ENCODE data around the gene CYP1A1.
"Not testable (repeated sequence)": the region's sequence is repeated elsewhere in the genome, so short reads cannot be mapped to it uniquely, and the experiment has no call there.

The CYP1A1 gene

DNA sequence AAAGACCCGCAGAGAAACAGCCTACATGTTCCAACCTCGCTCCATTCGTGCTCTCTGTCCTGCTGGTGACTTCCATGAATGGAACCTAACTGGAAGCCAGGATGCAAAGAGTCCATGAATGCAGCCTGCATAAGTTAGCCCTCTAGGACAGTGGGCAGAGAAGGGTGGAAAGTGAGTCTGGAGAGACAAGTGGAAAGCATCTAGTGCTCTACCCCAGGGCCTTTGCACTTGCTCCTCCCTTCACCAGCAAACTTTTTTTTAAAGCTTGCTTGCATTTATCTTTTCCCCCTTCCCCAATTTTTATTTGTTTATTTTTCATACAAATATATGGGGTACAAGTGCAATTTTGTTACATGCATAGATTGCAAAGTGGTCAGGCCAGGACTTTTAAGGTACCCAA is 7.9 kb upstream of the CYP1A1 start:
- peak; percentile 6 for DNase-seq

DNA sequence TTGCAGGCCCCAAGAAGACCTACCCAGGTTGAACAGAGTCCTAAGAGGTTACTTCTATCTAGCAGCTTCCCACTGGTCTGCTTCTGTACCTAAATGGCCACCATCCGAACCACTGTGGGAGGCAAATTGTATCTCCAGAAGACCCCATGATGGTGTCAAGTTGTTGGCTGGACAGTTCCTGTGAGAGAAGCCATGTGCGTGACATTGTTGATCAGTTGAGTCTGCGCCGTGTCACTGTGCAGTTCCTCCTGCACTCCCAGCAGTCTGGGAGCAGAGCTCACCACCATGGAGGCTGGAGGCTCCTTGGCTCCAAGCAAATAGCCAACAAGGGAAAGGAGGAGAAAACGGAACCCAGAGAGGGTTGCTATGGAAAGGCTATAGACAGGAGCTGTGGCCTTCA is 7.5 kb upstream of the CYP1A1 start:
- DNase-seq, result peak; percentile 33

DNA sequence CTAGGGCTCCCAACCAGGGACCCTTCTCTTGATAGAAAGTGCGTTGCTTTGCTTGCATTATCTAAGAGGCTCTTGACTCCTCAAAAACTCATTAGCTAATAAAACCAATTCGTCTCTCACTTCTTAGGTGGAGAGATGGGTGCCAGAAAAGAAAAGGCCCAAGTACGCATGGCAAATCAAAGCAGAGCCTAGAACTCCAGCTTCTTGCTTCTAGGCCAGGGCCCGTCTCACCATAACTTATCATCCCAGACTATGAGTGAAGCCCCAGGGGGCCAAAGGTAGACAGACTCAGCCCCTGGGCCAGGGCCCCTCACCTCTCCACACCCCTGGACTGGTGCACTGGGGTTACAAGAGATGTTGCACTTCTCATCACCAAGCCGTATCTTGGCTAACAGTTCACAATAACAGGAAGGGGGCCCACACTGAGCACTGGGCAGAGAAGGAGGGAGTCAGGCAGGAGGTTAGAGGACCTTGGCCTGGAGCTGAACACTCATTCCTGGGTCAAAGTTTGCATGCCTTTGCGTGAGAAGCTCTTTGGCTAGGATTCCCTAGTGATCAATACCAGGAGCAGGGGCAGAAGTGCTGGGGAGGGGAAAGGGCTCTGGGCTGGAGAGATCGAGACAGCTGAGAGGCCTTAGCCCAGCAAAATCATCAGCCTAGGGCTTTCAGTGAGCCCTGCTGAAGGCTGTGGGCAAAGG is 5.4 kb upstream of the CYP1A1 start:
- peak; percentile 50 for DNase-seq

DNA sequence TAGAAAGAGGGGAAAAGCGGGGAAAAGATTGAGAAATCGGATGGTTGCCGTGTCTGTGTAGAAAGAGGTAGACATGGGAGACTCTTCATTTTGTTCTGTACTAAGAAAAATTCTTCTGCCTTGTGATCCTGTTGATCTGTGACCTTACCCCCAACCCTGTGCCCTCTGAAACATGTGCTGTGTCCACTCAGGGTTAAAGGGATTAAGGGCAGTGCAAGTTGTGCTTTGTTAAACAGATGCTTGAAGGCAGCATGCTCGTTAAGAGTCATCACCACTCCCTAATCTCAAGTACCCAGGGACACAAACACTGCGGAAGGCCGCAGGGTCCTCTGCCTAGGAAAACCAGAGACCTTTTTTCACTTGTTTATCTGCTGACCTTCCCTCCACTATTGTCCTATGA is 4.0 kb upstream of the CYP1A1 start:
- DNase-seq, result not testable (repeated sequence)

- DNase-seq, result not testable (repeated sequence)
Measured at GRCh38 chr15:74728699-74729098, 3.4 kb upstream of the CYP1A1 start.

DNA sequence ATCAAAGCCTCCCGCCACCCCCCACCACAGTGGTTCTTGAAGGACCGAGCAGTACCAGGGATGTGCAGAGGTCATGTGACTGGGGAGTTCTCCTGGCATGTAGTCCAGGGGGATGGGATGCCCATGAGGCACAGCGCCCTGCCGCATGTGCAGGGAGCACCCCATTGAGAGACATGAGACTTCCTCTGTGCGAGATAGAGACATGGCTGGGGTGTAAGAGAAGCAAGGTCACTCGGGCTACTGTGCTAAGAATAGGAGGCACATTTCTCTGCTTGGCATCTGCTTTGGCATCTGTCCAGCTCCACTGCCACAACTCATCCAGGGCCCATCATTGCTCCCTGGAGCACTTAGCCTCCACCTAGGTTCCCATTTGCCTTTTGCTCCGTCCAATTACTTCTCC is 2.4 kb upstream of the CYP1A1 start:
- no peak for DNase-seq

- DNase-seq, result no peak
Measured at GRCh38 chr15:74726774-74727164, 1.4 kb upstream of the CYP1A1 start.

DNA sequence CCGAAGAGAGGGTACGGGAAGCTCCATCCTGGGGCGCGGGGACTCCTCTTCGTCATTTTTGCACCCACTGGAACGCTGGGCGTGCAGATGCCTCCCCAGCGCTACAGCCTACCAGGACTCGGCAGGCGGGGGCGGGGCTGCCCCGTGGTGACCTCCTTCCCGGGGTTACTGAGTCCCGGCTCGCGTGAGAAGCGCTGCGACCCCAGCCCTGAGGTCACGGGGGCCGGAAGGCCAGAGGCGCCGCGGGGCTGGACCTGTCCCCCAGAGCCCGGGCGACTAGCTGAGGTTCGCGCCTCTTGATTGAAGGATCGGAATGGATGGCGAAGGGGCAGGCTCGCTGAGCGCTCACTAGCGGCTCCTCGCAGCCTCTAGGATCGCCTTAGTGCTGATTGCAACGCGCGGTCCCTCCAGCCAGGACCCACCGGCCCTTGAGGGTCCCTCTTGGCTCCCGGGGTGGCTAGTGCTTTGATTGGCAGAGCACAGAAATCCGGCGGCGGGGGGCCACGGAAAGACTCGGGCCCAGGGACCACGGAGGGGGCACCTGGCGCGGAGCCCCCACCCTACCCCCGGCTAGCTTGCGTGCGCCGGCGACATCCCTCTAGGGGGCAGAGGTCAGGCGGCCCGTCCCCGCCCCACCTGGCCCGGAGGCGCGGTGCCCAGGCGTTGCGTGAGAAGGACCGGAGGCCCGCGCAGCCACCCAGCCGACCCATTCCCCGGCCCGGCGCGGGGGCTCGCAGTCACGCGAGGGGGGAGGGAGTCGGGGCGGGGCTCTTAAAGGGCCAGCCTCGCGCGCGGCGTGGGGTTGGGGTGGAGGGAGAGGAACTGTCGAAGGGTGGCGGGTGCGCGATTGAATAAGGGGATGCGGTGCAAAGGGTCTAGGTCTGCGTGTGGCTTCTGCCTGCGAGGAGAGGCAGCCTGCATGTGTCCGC is 781 bp upstream of the CYP1A1 start:
- peak; percentile 86 for DNase-seq

DNA sequence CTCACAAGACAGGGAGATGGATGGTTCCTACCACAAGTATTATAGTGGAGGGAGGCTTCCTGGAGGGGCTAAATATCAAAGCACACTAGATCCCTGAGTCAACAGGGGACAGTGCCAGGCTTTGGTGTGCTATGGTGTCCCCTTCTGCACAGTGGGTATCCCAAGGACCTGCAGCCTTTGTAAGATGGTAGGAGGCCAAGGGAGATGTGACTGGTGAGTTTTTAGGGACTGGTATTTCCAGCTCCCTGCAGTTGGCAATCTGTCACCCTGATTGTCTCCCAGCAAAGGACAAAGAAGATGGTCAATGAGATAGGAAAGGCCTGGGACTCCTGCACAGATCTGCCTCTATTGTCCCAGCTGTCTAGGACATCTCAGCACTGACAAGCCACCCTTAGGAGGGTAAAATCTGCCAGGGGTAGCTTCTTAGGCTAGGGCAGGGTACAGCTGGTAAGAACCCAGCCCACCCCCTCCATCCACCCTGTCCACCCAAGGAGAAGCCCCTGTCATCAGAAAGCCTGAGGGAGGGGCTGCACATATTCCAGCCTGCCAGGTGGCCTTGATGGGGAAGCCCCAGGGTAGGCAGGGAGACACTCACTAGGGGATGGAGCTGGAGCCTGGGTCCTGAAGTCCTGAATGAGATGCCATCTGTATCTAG is 631 bp downstream of the CYP1A1 start:
- DNase-seq, result no peak

DNA sequence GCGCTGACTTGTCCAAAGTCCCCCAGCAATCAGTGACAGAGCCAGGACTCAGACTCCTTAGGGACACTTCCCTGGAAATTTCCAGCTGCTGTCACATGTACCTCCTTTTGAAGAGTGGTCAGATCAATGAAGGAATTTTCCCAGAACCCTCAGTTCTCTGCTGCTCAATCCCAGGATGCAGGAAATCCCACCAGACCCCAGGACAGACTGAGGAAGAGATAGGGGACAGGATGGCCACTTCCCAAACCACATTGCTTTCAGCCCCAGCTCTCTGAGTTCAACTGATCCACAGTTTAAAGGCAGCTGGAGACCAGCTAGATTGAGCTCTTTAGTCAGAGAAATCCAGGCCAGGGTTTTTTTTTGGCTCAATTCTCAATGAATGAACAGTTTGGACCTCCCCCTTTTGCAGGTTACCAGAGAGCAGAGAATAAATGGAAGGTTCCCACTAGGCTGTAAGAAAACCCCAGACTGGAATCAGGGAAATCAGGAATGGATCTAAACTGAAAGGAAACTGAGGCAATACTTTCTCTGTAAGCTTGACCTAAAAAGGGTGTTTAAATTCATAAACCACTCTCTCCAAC is 1.5 kb downstream of the CYP1A1 start:
- DNase-seq, result no peak

DNA sequence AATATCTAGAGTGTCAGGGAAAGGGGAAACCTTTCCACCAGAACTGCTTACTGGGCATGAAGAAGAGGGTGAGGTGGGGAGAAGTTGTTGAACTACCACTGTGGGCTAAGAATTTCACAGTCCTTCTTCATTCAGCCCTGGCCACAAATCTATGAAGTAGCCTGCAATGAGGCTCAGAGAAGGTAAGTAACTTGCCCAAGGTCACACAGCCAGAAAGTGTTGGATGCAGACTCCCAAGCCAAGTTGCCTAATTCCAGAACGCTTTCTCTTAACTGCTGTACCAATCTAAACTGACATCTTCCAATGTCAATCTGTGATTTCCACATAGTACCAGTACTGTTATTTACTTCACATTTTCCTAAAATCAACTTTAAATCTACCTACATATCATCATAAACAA is 2.1 kb downstream of the CYP1A1 start:
- no peak for DNase-seq

DNA sequence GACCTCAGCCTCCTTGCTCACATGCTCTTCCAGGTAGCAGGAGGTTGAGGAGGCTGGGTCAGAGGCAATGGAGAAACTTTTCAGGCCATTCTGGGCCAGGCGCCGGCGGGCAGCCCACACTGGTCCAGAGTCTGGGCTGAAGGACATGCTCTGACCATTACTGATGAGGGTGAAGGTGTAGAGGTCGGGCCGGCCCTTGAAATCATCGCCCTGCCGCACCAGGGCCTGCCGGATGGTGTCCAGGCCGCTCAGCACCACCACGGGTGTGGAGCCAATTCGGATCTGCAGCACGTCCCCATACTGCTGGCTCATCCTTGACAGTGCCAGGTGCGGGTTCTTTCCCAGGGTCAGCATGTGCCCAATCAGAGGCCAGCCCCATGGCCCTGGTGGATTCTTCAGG is 2.7 kb downstream of the CYP1A1 start:
- DNase-seq, result no peak

- no peak for DNase-seq
Measured at GRCh38 chr15:74716651-74717050, 8.7 kb downstream of the CYP1A1 start.

DNA sequence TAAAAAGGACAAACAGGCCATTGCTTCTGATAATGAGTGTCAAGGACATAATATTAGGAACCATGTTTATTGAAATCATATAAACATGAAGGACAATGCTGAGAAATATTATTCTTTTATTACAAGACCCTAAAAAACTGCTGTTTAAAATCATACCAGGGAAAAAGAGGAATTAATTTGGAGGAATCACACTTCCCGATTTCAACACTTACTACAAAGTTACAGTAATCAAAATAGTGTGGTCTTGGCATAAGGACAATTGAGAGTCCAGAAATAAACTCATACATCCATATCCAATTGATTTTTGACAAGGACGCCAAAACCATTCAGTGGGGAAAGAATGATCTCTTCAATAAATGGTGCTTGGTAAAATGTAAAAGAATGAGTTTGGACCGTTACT is 13.0 kb downstream of the CYP1A1 start:
- DNase-seq, result no peak

DNA sequence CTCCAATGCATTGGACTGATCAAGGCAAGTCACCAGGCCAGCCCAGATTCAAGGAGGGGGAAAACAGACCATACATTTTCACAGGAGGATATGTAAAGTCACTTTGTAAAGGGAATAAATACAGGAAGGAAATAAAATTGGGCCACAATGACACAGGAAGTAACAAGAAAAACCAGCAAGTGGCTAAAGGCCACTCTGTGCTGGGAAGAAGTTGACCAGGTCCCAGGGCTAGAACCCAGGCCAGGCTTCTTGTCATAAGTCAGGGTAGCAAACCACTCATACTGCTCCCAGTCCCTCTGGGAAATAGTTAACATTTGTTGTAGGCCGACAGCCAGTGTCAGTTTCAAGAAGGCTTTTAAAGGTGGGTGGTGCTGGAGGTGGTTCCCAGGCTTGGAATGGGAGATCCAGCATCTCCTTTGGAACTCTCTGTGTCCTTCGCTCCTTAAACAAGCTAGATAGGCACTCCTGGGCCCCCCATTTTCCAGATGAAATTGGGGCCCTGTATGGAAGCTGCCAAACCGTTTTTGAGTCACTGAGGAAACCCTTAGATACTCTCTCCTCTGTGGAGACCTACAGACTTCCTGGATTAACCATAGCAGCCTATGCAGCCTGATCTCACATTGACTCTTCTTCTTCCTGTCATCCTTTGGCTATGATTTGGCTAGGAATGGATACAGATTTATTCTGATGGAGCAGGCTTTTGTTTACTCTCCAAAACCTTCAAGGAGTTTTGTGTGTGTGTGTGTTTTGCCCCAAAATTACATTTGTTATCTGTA is 14.8 kb downstream of the CYP1A1 start:
- no peak for DNase-seq

- no peak for DNase-seq
Measured at GRCh38 chr15:74709892-74710291, 15.4 kb downstream of the CYP1A1 start.

DNA sequence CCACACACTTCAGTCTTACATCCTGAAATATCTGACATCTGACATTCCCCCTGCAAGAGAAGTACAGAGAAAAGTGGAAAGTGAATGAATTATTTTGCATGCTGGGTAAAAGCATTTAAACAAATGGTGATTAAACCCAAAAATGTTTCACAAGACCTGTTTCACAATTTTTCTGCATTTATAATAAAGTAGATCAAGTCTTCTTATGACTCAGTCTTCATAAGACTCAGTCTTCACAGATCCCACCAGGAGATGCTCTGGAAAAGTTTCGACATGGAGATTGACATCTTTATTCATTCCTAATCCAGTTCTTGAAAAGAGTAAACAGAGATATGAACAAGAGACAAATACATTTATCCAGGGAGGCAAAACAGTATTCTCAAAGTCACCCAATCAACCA is 16.3 kb downstream of the CYP1A1 start:
- DNase-seq, result no peak

GRCh38 chr15:74696808-74697207 is 28.5 kb downstream of the CYP1A1 start:
- DNase-seq, result no peak

DNA sequence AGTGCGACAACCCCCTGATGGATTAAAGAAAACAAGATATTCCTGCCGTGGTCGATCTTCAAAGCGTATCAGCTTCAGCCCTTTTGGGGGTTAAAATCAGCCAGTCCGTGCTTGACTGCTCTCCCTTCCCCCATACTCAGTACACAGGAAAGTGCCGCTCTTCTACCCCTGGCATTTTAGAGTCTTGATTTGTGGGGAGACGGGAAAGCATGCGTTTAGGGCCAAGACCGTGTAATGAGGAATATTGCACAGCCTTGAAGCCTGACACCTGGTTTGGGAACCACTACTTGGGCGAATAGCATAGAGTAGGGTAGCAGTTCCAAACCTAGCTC is 29.0 kb downstream of the CYP1A1 start:
- DNase-seq, result no peak

DNA sequence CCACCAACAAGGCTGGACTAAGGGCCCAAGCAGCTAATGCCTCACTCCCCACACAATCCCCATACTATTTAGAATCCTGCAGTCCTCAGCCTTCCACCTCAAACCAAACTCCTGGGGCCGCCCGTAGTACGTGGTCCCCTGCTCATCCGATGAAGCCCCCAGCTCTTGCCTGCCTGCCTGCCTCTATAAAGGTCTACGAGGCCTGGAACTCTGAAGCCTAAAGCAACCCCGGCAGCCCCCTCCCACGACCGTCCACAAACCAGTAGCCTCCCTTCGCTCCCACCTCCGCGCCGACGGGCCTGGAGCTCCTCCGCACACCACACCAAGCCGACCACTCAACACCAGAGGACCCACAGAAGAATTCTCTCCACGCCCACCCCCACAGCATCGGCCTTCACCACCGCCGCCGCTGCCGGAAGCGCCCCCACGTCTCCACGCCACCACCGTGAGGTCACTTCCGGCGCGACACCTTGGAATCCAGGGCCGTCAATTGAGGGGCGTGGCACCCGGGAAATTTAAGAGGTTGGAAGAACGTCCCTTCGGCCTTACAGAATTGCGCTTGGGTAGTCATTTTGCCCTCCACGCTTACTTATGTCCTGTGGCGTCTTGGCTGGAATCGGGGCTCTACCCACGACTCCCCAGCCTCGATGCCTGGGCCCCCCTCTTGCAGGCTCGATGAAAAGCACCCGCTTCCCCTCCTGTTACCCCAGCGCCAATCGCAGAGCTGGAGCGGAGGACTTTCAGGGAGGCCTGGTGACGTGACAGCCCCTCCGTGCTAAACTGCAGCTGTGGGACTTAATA is 29.5 kb downstream of the CYP1A1 start, which contains the start of gene EDC3:
EDC3 (minus strand) TSS at position 428 of the 801 bp plus-strand sequence. CDS start 20,900 bp downstream, outside the sequence.
- peak; percentile 95 for DNase-seq

DNA sequence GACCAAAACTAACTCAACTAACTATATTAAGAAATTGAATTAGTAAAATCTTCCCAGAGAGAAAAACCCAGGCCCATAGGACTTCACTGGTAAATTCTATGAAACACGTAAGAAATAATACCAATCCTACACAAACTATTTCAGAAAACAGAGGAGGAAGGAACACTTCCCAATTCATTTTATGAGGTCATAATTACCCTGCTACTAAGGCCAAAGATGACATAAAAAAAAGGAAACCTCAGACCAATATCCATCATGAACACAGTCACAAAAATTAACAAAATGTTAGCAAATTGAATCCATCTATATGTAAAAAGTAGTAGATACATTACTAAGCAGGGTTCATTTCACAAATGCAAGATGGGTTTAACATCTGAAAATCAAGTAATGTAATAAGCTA is 33.0 kb downstream of the CYP1A1 start:
- no peak for DNase-seq

- DNase-seq, result no peak
Measured at GRCh38 chr15:74683758-74684157, 41.6 kb downstream of the CYP1A1 start.
